ENCODE results near the gene CFAP141. TPM values are rescaled to one million over a fixed set of nuclear protein-coding genes. Genes with fewer than 3 reads are reported as not detected.

The CFAP141 gene
- total RNA-seq (2016; rRNA removed; fragmentation: Illumina TruSeq; extraction: Trizol): not detected in 2 replicates
- total RNA-seq (2016; cell fraction: cytosol; rRNA removed; fragmentation: Illumina TruSeq; extraction: Trizol; ENCODE audit: low read depth): not detected in 2 replicates
- not detected in 2 replicates for total RNA-seq (2016; cell fraction: insoluble cytoplasmic fraction; rRNA removed; fragmentation: Illumina TruSeq; extraction: Trizol)
- not detected in 2 replicates for total RNA-seq (2016; cell fraction: membrane; rRNA removed; fragmentation: Illumina TruSeq; extraction: Trizol)
- not detected in 2 replicates for total RNA-seq (2016; cell fraction: nucleus; rRNA removed; fragmentation: Illumina TruSeq; extraction: Trizol)
- polyA plus RNA-seq (2011; rRNA removed): not detected in 2 replicates
- not detected in 2 replicates for polyA plus RNA-seq (2011; cell fraction: cytosol; rRNA removed)
- not detected in 2 replicates for polyA plus RNA-seq (2011; cell fraction: nucleus; rRNA removed)
- polyA plus RNA-seq (2012): not detected in 2 replicates
- polyA plus RNA-seq (2016; cell fraction: cytosol; fragmentation: Illumina TruSeq; extraction: Trizol; ENCODE audit: low read depth): not detected in 2 replicates
- not detected in 2 replicates for polyA plus RNA-seq (2016; cell fraction: insoluble cytoplasmic fraction; fragmentation: Illumina TruSeq; extraction: Trizol; ENCODE audit: low read depth)
- not detected in 2 replicates for polyA plus RNA-seq (2016; cell fraction: membrane; fragmentation: Illumina TruSeq; extraction: Trizol; ENCODE audit: low read depth)
- not detected in 2 replicates for polyA plus RNA-seq (2016; cell fraction: nucleus; fragmentation: Illumina TruSeq; extraction: Trizol; ENCODE audit: insufficient read depth, low read depth)
- not detected in 2 replicates for polyA minus RNA-seq (2011; rRNA and poly(A)+ RNA removed; ENCODE audit: low replicate concordance)
- polyA minus RNA-seq (2011; cell fraction: cytosol; rRNA and poly(A)+ RNA removed): not detected in 2 replicates
- not detected in 2 replicates for polyA minus RNA-seq (2011; cell fraction: nucleus; rRNA and poly(A)+ RNA removed)
- Bru-seq, nascent RNA: percentile 41 among the genes with signal in this experiment
- BruChase-seq, experiment 1, labeled RNA remaining after a 6-hour chase: percentile 34 among the genes with signal in this experiment
- BruChase-seq, experiment 2, labeled RNA remaining after a 2-hour chase: percentile 28 among the genes with signal in this experiment
- long read RNA-seq, experiment 1: 0 reads
- long read RNA-seq, experiment 2: 0 reads

DNA sequence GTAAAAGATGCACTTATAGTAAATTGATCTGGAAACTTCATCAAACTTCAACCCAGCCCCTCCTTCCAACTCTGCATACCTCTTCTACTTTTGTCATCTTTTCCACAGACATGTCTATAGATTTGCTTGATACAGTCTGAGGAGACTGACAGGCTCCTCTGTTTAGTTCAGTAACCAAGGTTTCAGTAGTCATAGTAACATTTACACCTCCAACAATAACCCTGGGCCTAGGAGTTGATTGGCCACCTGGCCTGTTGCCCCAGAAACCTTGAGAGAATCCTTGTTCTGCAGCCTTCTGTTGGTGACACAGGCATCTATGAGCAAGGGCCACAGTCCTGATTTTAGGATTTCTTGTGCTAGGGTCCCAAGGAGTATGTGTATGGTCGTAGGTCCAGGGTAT is at the start of gene CFAP141:
CFAP141 (minus strand) TSS at position 138 of the 400 bp plus-strand sequence; CDS start at position 112, 26 bp downstream.
- H3K36me3 ChIP-seq (replicated peaks in 1 of 2; ENCODE audit: control insufficient read depth in 1 of 2, insufficient read depth in 2 of 2, low read length in 2 of 2): peaks cover 6 to 38% of the 10 kb centered on the region in 2 experiments; a peak in 4 of 5 replicates
- CTCF ChIA-PET (ENCODE audit: low intra/inter-chr PET ratio, low total read pairs): no interaction called here
- ATAC-seq (peak; percentile 36), DNase-seq (ENCODE audit: low spot score) (no peak), FAIRE-seq (no peak)
- no peaks in the 10 kb centered on the region for H3K4me1 ChIP-seq (ENCODE audit: insufficient read depth, low read length)
- no peaks in the 10 kb centered on the region for H3K79me2 ChIP-seq (ENCODE audit: insufficient read depth, low read length)
- no peak within 1 kb of the TSS for H3K9ac ChIP-seq (ENCODE audit: insufficient read depth, low read depth, low read length)
- no peaks in the 10 kb centered on the region for H3K9me3 ChIP-seq (ENCODE audit: low read length)
- H3K27me3 ChIP-seq (ENCODE audit: control insufficient read depth in 1 of 2, insufficient read depth in 2 of 2, low read length in 2 of 2): no peaks in the 10 kb centered on the region
- no peaks in the 10 kb centered on the region for H4K20me1 ChIP-seq (ENCODE audit: insufficient read depth, low read length)
- 100% methylated on average over 1 of the region's 1 CpG for WGBS (ENCODE audit: low lambda C conversion rate)
- H3K27ac ChIP-seq (ENCODE audit: extremely low read length, insufficient read depth, low read length): peak within 1 kb of the TSS; percentile 36
- POLR2A ChIA-PET: no interaction called here
- H2AFZ ChIP-seq (ENCODE audit: low read length): no peak within 1 kb of the TSS
- intact Hi-C loops (cut with micrococcal nuclease; ENCODE audit: unreplicated experiment): no loop called here
- no TSS peak for BruUV-seq (replicated peaks)
- no peak within 1 kb of the TSS for H3K4me2 ChIP-seq (ENCODE audit: low read depth, low read length)
- no peak within 1 kb of the TSS for H3K4me3 ChIP-seq (replicated peaks in 1 of 3; ENCODE audit: insufficient read depth in 1 of 3, low read depth in 2 of 3, low read length in 3 of 3)
- in situ Hi-C loops (cut with HindIII; ENCODE audit: extremely low pct_ligation_motif_present, low pct_unique_long_range_greater_than_20kb): no loop called here
- TF ChIP-seq POLR2G (IDR thresholded peaks at IDR 0.05; ENCODE audit: low read depth, low read length): 0 out of 2 replicates have a peak, but pooled peaks have one; percentile 38
- peak; percentile 71 for TF ChIP-seq RBM22 (optimal IDR thresholded peaks at IDR 0.05; ENCODE audit: low read length)
- TF ChIP-seq ZNF709 (CRISPR knock-in tag; IDR thresholded peaks at IDR 0.05): no peak
- TF ChIP-seq ZNF263 (CRISPR knock-in tag; IDR thresholded peaks at IDR 0.05): no peak
- no peak for TF ChIP-seq ELF1 (CRISPR knock-in tag; IDR thresholded peaks at IDR 0.05)
- TF ChIP-seq, protein P1, sequence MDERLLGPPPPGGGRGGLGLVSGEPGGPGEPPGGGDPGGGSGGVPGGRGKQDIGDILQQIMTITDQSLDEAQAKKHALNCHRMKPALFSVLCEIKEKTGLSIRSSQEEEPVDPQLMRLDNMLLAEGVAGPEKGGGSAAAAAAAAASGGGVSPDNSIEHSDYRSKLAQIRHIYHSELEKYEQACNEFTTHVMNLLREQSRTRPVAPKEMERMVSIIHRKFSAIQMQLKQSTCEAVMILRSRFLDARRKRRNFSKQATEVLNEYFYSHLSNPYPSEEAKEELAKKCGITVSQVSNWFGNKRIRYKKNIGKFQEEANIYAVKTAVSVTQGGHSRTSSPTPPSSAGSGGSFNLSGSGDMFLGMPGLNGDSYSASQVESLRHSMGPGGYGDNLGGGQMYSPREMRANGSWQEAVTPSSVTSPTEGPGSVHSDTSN (CRISPR knock-in tag; IDR thresholded peaks at IDR 0.05): no peak
- TF ChIP-seq NONO (IDR thresholded peaks at IDR 0.05): no peak
- TF ChIP-seq NONO (CRISPR knock-in tag; conservative IDR thresholded peaks at IDR 0.05): 0 out of 2 replicates have a peak, but pooled peaks have one; percentile 19
- peak; percentile 57 for TF ChIP-seq RFX3 (CRISPR knock-in tag; IDR thresholded peaks at IDR 0.05)
- TF ChIP-seq RFX1 (IDR thresholded peaks at IDR 0.05): peak; percentile 74
- TF ChIP-seq ZNF720 (CRISPR knock-in tag; IDR thresholded peaks at IDR 0.05): no peak
- TF ChIP-seq MXI1 (IDR thresholded peaks at IDR 0.05; ENCODE audit: borderline replicate concordance, low read depth, low read length): 0 out of 3 replicates have a peak, but pooled peaks have one; percentile 34
- peak; percentile 37; the same call in 1 of the 2 replicates for TF ChIP-seq POLR2AphosphoS5 (IDR thresholded peaks at IDR 0.05; ENCODE audit: low read depth, low read length)
- TF ChIP-seq, protein P2, sequence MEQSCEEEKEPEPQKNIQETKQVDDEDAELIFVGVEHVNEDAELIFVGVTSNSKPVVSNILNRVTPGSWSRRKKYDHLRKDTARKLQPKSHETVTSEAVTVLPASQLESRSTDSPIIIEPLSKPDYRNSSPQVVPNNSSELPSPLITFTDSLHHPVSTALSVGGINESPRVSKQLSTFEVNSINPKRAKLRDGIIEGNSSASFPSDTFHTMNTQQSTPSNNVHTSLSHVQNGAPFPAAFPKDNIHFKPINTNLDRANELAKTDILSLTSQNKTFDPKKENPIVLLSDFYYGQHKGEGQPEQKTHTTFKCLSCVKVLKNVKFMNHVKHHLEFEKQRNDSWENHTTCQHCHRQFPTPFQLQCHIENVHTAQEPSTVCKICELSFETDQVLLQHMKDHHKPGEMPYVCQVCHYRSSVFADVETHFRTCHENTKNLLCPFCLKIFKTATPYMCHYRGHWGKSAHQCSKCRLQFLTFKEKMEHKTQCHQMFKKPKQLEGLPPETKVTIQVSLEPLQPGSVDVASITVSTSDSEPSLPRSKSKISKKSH (CRISPR knock-in tag; IDR thresholded peaks at IDR 0.05; ENCODE audit: borderline replicate concordance): no peak

Measured in HepG2 (cell line).